HG03469 (cell line): ENCODE results near the gene NRCAM.

ENCODE experiments used
- ATAC-seq: cut with Tn5 transposase; IDR thresholded peaks from one replicate; pipeline ENCODE4 v1.9.1; 2021; ENCODE audit warnings: mild to moderate bottlenecking, moderate library complexity, moderate number of reproducible peaks; ENCODE audit not compliant: unreplicated experiment

The NRCAM gene

GRCh38 chr7:108108131-108108530 lies 348.1 kb downstream of the NRCAM start:
- no peak for ATAC-seq

GRCh38 chr7:108104324-108104723 lies 351.9 kb downstream of the NRCAM start:
- no peak for ATAC-seq

DNA sequence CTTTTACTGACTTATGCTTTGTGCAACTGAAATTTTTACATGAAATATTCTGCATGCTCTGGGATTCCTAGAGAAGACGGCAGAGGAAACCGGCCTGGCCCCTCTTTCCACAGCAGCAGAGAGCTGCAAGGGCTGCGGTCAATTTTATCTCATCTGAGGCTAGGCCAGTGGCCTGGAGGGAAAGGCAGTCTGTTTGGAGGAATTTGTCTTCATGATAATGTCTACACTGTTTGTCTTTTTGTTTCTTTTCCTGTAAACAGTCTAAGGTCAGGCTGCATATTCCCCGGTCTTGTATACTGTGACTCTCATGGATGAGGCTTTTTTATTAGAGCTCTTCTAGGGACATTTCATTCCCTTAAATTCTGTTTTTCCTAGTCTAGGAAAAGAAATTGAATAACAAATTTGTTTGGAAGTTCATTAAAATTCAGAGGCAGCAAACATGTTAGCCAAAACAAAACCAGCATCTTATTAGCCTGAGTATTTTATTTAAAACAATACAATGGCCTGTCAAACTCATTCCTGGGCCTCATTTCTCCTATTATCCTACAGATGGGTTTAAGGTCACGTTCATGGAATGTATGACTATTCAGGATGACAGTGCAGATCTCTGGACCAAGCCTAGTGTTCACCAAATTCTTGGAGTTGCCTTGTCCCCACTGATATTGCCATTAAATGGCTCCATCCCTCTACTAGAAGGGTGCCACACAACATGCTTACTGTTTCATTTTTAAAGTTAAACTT lies 352.5 kb downstream of the NRCAM start:
- no peak for ATAC-seq

- no peak for ATAC-seq
These were observed 353.4 kb downstream of the NRCAM start for GRCh38 chr7:108102671-108103312.

DNA sequence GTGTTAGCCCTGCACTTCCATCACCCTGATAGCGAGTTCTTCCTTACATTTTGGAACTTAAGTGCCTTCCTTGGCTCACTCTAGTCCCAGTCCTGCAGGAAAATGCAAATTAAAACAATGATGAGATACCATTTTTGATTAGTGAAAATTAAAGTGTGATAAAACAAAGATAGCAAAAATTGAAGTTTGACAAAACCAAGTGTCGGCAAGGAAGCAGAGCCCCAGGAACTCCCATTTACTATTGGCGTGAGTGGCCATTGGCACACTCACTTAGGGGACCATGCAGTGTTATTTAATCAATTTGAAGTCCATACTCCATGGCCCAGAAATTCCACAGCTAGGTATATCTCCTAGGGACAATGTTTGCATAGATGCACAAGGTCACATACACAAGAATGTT lies 354.5 kb downstream of the NRCAM start:
- ATAC-seq = no peak

- ATAC-seq = no peak
These were observed 356.5 kb downstream of the NRCAM start for GRCh38 chr7:108099713-108100112.

DNA sequence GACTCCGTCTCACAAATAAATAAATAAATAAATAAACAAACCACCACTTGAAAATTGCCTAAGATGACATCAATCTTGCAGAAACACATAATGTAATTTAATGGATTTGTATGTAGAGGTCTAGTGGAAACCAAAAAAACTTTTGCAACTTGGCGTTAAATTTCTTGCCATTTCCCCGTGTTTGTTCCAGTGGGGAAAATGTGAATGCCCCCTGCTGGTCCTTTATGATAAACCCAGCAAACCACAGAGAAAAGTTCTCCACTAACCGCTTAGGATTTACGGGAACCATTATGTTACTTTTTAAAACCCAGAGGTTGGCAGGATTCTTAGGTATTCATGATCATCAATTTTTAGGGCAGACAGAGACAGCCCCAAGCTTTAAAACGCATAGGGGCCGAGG lies 358.5 kb downstream of the NRCAM start:
- ATAC-seq = no peak
